Ramos (cell line): ENCODE measurements around the gene TAL2.

Source experiments
- in situ Hi-C: fragments of 300-500 bp; cut with MboI; formaldehyde crosslinking; loops from one replicate; pipeline ENCODE4 v1.14.3; 2022; ENCODE audit warnings: low sequenced_read_pairs; ENCODE audit not compliant: unreplicated experiment

TAL2 gene

GRCh38 chr9:105672711-105673234, 10.5 kb downstream of the TAL2 start:
- in situ Hi-C loops, result no loop called here

DNA sequence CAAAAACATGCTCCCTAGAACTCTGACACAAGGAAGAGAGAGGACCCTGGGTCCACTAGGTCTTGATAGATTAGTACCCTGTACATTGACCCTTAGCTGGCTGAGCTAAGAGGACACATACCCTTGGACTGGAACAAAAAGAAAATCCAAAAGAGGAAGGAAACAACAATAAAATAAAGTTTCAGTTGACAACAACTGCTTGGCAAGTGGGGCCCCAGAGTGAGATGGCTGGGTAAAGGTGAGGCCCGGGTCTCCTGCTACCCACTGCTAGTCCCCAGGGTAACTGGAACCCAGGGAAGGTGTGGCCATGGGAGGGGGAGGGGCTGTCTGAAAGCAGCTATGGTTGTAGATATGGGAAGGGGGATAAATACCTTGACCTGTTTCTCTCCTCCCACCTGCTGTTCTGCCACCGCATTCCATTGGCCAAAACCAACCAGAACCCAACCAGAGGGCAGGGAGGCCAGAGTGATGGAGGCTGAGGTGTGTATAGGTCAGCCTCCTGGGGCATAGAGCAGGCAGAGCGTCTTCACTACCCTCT, 11.7 kb downstream of the TAL2 start:
- in situ Hi-C loops, result no loop called here

DNA sequence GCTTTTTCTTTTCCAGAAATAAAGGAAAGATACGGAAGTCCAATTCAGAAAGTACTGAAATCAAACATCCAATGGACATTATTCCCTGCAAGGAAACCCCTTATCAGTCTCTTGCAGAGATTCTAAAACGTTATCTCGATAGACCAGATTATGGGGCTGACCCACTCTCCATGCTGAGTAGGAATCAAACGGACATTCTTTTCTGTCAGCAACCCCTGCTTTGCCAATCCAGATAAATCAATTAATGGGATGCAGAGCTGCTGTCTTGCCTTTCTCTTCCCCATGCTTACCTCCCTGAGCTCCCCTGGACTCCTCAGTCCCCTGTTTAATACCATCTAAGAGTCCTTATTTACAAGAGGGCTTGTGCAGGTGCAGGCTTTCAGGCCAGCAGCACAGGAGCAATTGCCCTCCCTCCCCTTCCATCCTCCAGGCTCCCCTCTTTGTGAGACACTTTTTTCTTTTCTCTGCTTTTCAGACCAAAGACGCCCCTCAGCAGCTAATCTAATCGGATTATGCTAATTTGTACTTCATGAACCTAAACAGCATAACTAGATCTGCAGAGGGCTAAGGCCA, 14.2 kb downstream of the TAL2 start:
- in situ Hi-C loops, result no loop called here

DNA sequence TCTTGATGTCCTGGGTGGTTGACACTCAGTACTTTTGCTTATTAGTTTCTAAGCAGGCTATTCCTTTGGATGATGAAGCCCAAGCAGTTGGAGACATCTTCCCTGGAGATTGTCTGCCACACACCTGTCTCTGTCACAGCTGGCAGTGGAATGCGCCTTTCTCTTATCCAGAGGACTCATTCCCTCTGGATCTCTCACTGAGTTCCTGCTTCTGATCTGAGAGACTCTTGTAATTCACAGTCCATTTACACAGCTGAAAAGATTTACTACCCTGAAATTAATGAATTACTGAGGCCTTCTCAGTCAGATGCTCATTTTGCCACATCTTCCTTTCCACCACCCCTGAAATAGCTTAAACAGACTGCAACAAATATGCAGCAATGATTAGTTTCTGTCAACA, 15.9 kb downstream of the TAL2 start:
- in situ Hi-C loops, result no loop called here

GRCh38 chr9:105678781-105679180, 16.5 kb downstream of the TAL2 start:
- in situ Hi-C loops, result no loop called here

DNA sequence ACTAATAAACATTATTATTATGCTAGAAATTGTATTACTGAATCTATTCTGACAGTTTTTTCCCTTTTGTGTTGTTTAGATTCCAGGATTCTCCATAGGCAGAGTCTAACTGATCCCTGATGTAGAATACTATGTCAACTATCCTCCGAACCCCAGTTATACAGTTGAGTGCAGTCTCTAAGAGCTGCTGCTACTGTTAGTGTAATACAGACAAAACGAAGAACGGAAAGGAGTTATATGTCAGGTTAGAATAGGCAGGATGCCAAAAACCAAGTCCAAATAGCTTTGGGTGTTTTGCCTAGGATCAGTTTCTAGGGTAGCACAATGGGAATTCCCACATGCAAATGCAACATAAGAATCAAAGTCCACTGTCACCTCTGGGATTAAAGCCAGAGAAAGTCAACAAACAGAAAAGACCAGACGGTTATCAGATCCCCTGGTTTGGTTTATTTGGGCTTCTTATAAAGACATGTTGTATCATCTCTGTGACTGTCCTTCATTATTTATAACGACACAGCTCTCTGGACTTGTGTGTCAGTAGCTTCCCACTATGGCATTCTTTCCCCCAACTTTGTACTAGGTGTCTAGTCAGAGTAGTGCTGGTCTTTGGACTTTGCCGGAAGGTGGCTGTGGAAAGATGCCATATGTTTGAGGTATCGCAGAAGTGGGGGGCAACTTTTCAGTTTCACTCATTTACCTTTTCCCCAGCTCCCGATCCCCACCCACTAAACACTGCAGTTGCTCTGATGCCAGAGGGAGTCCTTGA, 17.2 kb downstream of the TAL2 start:
- in situ Hi-C loops, result no loop called here

- in situ Hi-C loops, result no loop called here
Measured at GRCh38 chr9:105681313-105681712, 19.1 kb downstream of the TAL2 start.

GRCh38 chr9:105681724-105682123, 19.5 kb downstream of the TAL2 start:
- in situ Hi-C loops, result no loop called here

- in situ Hi-C loops, result no loop called here
Measured at GRCh38 chr9:105683688-105684275, 21.5 kb downstream of the TAL2 start.

- in situ Hi-C loops, result no loop called here
Measured at GRCh38 chr9:105686936-105687335, 24.7 kb downstream of the TAL2 start.

GRCh38 chr9:105690742-105691141, 28.5 kb downstream of the TAL2 start:
- in situ Hi-C loops, result no loop called here

GRCh38 chr9:105693435-105694189, 31.4 kb downstream of the TAL2 start:
- in situ Hi-C loops, result no loop called here

DNA sequence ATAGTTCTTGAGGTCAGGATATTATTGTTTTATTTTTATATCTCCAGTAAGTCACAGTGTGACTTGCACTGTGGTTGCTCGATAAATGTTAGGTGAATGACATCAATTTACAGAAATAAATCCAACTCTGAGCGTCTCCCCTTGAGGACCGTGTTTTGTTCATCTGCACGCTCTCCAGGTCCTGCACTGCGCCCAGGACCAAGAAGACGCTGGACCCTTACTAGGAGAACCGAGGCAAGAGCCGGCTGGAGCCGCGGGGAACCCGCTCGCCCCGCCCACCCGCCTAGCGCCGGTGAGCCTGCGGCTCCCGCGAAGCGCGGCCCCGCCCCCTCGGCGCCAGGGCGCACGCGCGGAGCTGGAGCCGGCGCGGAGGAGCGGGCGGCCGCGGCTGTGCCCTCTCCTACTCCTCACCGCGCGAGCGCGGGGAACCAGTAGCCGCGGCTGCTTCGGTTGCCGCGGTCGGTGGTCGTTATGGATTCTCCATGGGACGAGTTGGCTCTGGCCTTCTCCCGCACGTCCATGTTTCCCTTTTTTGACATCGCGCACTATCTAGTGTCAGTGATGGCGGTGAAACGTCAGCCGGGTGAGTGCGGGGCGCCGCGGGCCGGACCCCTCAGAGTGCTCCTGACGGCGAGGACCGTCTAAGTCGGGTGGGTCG, 32.1 kb downstream of the TAL2 start, which contains the start of gene TMEM38B:
Gene TMEM38B (plus strand): TSS at position 352 of the 658 bp plus-strand sequence. CDS start 120 bp downstream, at position 472.
- in situ Hi-C loops, result no loop called here

DNA sequence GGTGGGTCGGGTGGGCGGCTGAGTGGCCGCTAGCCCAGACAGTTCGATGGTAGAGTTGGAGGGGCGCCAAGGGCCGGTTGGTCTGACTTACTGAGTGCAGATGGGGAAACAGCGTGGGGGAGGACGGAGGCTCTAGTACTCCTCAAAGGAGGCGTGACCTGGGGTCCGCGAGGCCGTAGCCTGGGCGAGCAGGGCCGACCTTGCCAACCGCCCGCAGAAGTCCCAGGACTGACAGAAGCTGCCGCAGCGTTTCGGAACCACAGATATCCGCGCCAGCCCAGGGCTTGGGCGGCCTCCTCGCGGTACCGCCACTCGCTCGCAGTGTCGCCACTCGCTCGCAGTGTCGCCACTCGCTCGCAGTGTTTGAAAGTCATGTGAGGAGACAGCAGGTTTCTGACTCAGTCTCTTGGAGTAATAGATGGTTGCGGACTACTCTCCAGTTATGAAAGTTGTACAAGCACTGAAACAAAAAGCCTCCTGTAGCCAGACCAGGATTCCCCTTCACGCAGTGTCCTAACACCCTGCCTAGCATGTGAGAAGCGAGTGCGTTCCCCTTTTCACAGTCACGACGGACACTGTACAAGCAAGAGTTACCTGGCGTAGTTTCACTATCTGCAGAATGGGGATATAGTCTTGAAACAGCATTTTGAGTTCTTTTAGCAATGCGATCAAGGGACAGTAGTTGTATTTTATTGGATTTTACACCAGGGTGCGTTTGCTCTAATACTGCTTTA, 32.8 kb downstream of the TAL2 start:
- in situ Hi-C loops, result no loop called here

GRCh38 chr9:105696219-105696793, 34.0 kb downstream of the TAL2 start:
- in situ Hi-C loops, result no loop called here

GRCh38 chr9:105697871-105698270, 35.6 kb downstream of the TAL2 start:
- in situ Hi-C loops, result no loop called here

GRCh38 chr9:105698348-105698870, 36.2 kb downstream of the TAL2 start:
- in situ Hi-C loops, result no loop called here

- in situ Hi-C loops, result no loop called here
Measured at GRCh38 chr9:105700668-105701067, 38.4 kb downstream of the TAL2 start.

GRCh38 chr9:105701145-105701544, 38.9 kb downstream of the TAL2 start:
- in situ Hi-C loops, result no loop called here
